Measurements from ENCODE around the gene XBP1. TPM values are rescaled to one million over a fixed set of nuclear protein-coding genes. Genes with fewer than 3 reads are reported as not detected.

XBP1 gene
- total and polyA plus RNA-seq, 10 of the 15 experiments (the other 5 are each of a cell fraction or from before 2014, with no cell fraction given): 44.5 to 313 (median 149) TPM

DNA sequence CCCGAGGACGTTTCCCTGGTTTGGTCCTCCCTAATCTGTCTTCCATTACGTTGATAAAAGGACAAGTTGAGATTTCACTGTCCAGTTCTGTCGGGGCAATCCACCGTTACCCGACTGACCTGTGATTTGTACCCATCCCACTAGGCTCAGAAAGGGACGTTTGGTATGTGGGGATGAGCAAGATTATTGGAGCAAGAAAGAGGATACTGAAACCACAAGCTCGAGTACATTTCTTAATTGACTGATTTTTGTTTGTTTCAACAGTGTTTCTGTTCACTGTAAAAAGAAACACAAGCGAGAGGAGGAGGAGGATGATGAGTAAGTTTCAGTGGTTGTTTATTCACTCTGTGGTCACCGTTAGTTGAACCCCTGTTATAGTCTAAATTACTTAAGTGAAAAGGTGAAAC, 26.9 kb downstream of the XBP1 start:
- POLR2A ChIA-PET: interaction anchor here (1.0 to 4.0 kb wide), 5 partner anchors 13 to 46 kb away, joined by 3 to 26 read pairs (median 6); partner anchors contain the start of gene XBP1
- CTCF ChIA-PET: interaction anchor here (0.9 to 4.3 kb wide), 7 partner anchors 12 to 46 kb away, joined by 3 to 19 read pairs (median 5); no protein-coding TSS in a partner anchor
- FAIRE-seq (peak; percentile 83), DNase-seq (ENCODE audit: low read depth, low spot score) (peak; percentile 60), ATAC-seq (peak; percentile 64)
- BruUV-seq (replicated peaks): TSS peak; percentile 84
- SMC1A ChIA-PET (ENCODE audit: uncharacterized antibody, unreplicated experiment): interaction anchor here (1.1 to 2.1 kb wide), 6 partner anchors 12 to 45 kb away, joined by 3 to 5 read pairs (median 4); no protein-coding TSS in a partner anchor
- peak overlapping the region; percentile 96 for H3K4me3 ChIP-seq
- peak overlapping the region; percentile 31 for H2AFZ ChIP-seq (ENCODE audit: control insufficient read depth, low read depth, low read length)
- H3K9me3 ChIP-seq (replicated peaks; ENCODE audit: control insufficient read depth, insufficient read depth, low read length): no peaks in the 10 kb centered on the region; the same call in 2 of the 3 replicates
- peak overlapping the region; percentile 89 for H3K27ac ChIP-seq (ENCODE audit: control insufficient read depth, insufficient read depth)
- in situ Hi-C loops (cut with MboI) (no loop called here), intact Hi-C loops (cut with micrococcal nuclease; ENCODE audit: unreplicated experiment) (loop anchor here (2.0 to 10.0 kb wide), 2 partner anchors 31 to 51 kb away; partner anchors contain the start of gene HSCB)
- peak overlapping the region; percentile 82 for H3K4me2 ChIP-seq (ENCODE audit: control insufficient read depth, insufficient read depth)
- no peaks in the 10 kb centered on the region for H3K4me1 ChIP-seq (ENCODE audit: control insufficient read depth, insufficient read depth, low read length)
- H3K9ac ChIP-seq (ENCODE audit: control insufficient read depth, insufficient read depth, low read length): peak overlapping the region; percentile 89
- H3K27me3 ChIP-seq (replicated peaks in 1 of 2; ENCODE audit: control insufficient read depth in 2 of 2, insufficient read depth in 2 of 2, low read length in 1 of 2): no peaks in the 10 kb centered on the region
- RAD21 ChIA-PET (ENCODE audit: unreplicated experiment): interaction anchor here (0.6 to 2.9 kb wide), 5 partner anchors 12 to 70 kb away, joined by 3 to 22 read pairs (median 6); partner anchors contain the start of gene XBP1
- WGBS (ENCODE audit: insufficient coverage, insufficient replicate concordance, low lambda C conversion rate, missing lambda C conversion rate): under 1% methylated on average over 10 of the region's 10 CpGs
- H3K79me2 ChIP-seq (ENCODE audit: control insufficient read depth, insufficient read depth, low read length): peaks cover 16% of the 10 kb centered on the region
- H4K20me1 ChIP-seq (ENCODE audit: control insufficient read depth, insufficient read depth): no peaks in the 10 kb centered on the region
- H3K36me3 ChIP-seq (ENCODE audit: control insufficient read depth in 2 of 2, insufficient read depth in 2 of 2, low read length in 1 of 2): peaks cover 0 to 10% of the 10 kb centered on the region in 2 experiments; a peak in 2 of 4 replicates
- 0 out of 2 replicates have a peak, but pooled peaks have one; percentile 17 for TF ChIP-seq CREB1 (IDR thresholded peaks at IDR 0.05; ENCODE audit: low read depth)
- peak; percentile 95 for TF ChIP-seq RUNX3 (IDR thresholded peaks at IDR 0.05; ENCODE audit: low read length)
- no peak for TF ChIP-seq SMAD5 (IDR thresholded peaks at IDR 0.05; ENCODE audit: low read depth)
- peak; percentile 47; the same call in 1 of the 2 replicates for TF ChIP-seq FOXM1 (IDR thresholded peaks at IDR 0.05; ENCODE audit: low read depth, low read length)
- no peak for TF ChIP-seq CHD4 (IDR thresholded peaks at IDR 0.05)
- TF ChIP-seq RAD51 (IDR thresholded peaks at IDR 0.05): no peak
- TF ChIP-seq TBL1XR1 (IDR thresholded peaks at IDR 0.05; ENCODE audit: low read depth, low read length): 0 out of 2 replicates have a peak, but pooled peaks have one; percentile 41
- no peak for TF ChIP-seq ETV6 (conservative IDR thresholded peaks at IDR 0.05 in 1 of 2, IDR thresholded peaks at IDR 0.05 in 1 of 2; ENCODE audit: borderline replicate concordance in 1 of 2, low read depth in 1 of 2)
- no peak for TF ChIP-seq BACH1 (IDR thresholded peaks at IDR 0.05; ENCODE audit: borderline replicate concordance)
- TF ChIP-seq, protein P1, sequence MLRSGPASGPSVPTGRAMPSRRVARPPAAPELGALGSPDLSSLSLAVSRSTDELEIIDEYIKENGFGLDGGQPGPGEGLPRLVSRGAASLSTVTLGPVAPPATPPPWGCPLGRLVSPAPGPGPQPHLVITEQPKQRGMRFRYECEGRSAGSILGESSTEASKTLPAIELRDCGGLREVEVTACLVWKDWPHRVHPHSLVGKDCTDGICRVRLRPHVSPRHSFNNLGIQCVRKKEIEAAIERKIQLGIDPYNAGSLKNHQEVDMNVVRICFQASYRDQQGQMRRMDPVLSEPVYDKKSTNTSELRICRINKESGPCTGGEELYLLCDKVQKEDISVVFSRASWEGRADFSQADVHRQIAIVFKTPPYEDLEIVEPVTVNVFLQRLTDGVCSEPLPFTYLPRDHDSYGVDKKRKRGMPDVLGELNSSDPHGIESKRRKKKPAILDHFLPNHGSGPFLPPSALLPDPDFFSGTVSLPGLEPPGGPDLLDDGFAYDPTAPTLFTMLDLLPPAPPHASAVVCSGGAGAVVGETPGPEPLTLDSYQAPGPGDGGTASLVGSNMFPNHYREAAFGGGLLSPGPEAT (IDR thresholded peaks at IDR 0.05; ENCODE audit: low read depth): peak; percentile 62
- TF ChIP-seq RAD21 (IDR thresholded peaks at IDR 0.05; ENCODE audit: insufficient read depth, low read depth, low read length): no peak
- peak; percentile 12 to 20; a peak in 1 of 4 replicates for TF ChIP-seq BHLHE40 (IDR thresholded peaks at IDR 0.05; ENCODE audit: borderline replicate concordance in 1 of 2, low read depth in 2 of 2, low read length in 1 of 2)
- TF ChIP-seq NBN (IDR thresholded peaks at IDR 0.05): peak; percentile 65; the same call in 1 of the 2 replicates
- TF ChIP-seq, protein P2, sequence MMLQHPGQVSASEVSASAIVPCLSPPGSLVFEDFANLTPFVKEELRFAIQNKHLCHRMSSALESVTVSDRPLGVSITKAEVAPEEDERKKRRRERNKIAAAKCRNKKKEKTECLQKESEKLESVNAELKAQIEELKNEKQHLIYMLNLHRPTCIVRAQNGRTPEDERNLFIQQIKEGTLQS (IDR thresholded peaks at IDR 0.05; ENCODE audit: borderline replicate concordance, extremely low read depth, low read depth, low read length): no peak
- no peak for TF ChIP-seq FOS (IDR thresholded peaks at IDR 0.05; ENCODE audit: borderline replicate concordance, extremely low read depth, insufficient read length)
- TF ChIP-seq, protein P3, sequence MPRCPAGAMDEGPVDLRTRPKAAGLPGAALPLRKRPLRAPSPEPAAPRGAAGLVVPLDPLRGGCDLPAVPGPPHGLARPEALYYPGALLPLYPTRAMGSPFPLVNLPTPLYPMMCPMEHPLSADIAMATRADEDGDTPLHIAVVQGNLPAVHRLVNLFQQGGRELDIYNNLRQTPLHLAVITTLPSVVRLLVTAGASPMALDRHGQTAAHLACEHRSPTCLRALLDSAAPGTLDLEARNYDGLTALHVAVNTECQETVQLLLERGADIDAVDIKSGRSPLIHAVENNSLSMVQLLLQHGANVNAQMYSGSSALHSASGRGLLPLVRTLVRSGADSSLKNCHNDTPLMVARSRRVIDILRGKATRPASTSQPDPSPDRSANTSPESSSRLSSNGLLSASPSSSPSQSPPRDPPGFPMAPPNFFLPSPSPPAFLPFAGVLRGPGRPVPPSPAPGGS (IDR thresholded peaks at IDR 0.05; ENCODE audit: borderline replicate concordance, insufficient read depth, low read depth, low read length, poor library complexity, severe bottlenecking): no peak
- no peak for TF ChIP-seq FOXK2 (IDR thresholded peaks at IDR 0.05)
- TF ChIP-seq SMC3 (IDR thresholded peaks at IDR 0.05; ENCODE audit: borderline replicate concordance, low read length): no peak
- no peak for TF ChIP-seq ZZZ3 (IDR thresholded peaks at IDR 0.05; ENCODE audit: control insufficient read depth, insufficient read length, low read depth)
- no peak for TF ChIP-seq SPI1 (IDR thresholded peaks at IDR 0.05; ENCODE audit: borderline replicate concordance, insufficient read depth, low read depth, low read length)
- TF ChIP-seq ZNF24 (IDR thresholded peaks at IDR 0.05): peak; percentile 9; the same call in 1 of the 2 replicates
- no peak for TF ChIP-seq MEF2A (IDR thresholded peaks at IDR 0.05; ENCODE audit: insufficient read depth, low read depth, low read length)

All from GM12878 (cell line).